HL-60 (cell line): ENCODE measurements around the gene FBXL17.

Experiments used
- DNase-seq, 2 experiments: peaks; one replicate each; pipeline ENCODE4 v3.0.0-alpha.2; 2010 to 2020; ENCODE audit warnings: low read depth in 1 of 2, low spot score in 1 of 2
- H3K27ac ChIP-seq: fragments of 250-450 bp; sonication (Bioruptor Pico); replicated peaks from 2 replicates; pipeline ENCODE4 v1.5.1; 2020; ENCODE audit warnings: mild to moderate bottlenecking, moderate library complexity
- H3K27me3 ChIP-seq: fragments of 250-450 bp; sonication (Bioruptor Pico); 2 replicates; pipeline ENCODE4 v1.5.1; 2021; ENCODE audit warnings: mild to moderate bottlenecking, moderate library complexity; ENCODE audit not compliant: insufficient read depth, poor library complexity, severe bottlenecking
- H3K4me3 ChIP-seq: replicated peaks from 2 replicates; pipeline ENCODE4 v1.5.1; 2011; ENCODE audit warnings: mild to moderate bottlenecking, control low read depth, low read length; ENCODE audit not compliant: insufficient read depth
- CTCF ChIP-seq: IDR thresholded peaks from one replicate; pipeline ENCODE4 v1.5.1; 2011; ENCODE audit warnings: low read length, control low read depth, inconsistent platforms; ENCODE audit not compliant: insufficient read depth
- GABPA ChIP-seq: IDR thresholded peaks from 2 replicates; pipeline ENCODE4 v1.6.1; 2012; ENCODE audit warnings: low read depth
- POLR2AphosphoS5 ChIP-seq: IDR thresholded peaks from 2 replicates; pipeline ENCODE4 v1.6.1; 2012; ENCODE audit warnings: low read depth
- SPI1 ChIP-seq: IDR thresholded peaks from 2 replicates; pipeline ENCODE4 v1.6.1; 2012; ENCODE audit warnings: low read depth, mild to moderate bottlenecking, borderline replicate concordance
- TF ChIP-seq, protein P1 (sequence below): IDR thresholded peaks from 2 replicates; pipeline ENCODE4 v1.6.1; 2012; ENCODE audit warnings: low read depth; ENCODE audit not compliant: insufficient replicate concordance

The FBXL17 gene

DNA sequence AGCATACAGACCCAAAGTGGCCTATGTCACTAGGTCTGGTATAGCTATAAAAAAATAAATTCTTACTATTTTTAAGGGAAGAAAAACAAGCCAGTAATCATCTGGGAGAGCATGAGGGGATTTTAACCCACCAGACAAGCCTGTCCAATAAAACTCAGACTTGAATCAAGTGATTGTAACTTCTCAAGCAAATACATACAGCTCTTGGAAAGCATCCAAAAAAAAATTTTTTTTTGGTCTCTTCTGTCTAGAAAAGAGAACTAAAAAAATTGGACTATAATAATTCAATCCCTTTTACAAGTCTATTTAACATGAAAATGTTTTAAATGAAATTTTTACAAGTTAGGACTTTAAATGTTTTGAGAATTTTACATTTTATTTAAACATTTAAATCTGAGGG lies 61.7 kb downstream of the FBXL17 start:
- no peak overlapping the region for H3K27ac ChIP-seq
- no peak for TF ChIP-seq CTCF
- TF ChIP-seq SPI1 = no peak
- no peak for TF ChIP-seq POLR2AphosphoS5
- TF ChIP-seq, protein P1, sequence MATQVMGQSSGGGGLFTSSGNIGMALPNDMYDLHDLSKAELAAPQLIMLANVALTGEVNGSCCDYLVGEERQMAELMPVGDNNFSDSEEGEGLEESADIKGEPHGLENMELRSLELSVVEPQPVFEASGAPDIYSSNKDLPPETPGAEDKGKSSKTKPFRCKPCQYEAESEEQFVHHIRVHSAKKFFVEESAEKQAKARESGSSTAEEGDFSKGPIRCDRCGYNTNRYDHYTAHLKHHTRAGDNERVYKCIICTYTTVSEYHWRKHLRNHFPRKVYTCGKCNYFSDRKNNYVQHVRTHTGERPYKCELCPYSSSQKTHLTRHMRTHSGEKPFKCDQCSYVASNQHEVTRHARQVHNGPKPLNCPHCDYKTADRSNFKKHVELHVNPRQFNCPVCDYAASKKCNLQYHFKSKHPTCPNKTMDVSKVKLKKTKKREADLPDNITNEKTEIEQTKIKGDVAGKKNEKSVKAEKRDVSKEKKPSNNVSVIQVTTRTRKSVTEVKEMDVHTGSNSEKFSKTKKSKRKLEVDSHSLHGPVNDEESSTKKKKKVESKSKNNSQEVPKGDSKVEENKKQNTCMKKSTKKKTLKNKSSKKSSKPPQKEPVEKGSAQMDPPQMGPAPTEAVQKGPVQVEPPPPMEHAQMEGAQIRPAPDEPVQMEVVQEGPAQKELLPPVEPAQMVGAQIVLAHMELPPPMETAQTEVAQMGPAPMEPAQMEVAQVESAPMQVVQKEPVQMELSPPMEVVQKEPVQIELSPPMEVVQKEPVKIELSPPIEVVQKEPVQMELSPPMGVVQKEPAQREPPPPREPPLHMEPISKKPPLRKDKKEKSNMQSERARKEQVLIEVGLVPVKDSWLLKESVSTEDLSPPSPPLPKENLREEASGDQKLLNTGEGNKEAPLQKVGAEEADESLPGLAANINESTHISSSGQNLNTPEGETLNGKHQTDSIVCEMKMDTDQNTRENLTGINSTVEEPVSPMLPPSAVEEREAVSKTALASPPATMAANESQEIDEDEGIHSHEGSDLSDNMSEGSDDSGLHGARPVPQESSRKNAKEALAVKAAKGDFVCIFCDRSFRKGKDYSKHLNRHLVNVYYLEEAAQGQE = no peak
- no peak for TF ChIP-seq GABPA
- H3K4me3 ChIP-seq = no peak overlapping the region
- DNase-seq = no peak
- no peaks in the 10 kb centered on the region for H3K27me3 ChIP-seq

DNA sequence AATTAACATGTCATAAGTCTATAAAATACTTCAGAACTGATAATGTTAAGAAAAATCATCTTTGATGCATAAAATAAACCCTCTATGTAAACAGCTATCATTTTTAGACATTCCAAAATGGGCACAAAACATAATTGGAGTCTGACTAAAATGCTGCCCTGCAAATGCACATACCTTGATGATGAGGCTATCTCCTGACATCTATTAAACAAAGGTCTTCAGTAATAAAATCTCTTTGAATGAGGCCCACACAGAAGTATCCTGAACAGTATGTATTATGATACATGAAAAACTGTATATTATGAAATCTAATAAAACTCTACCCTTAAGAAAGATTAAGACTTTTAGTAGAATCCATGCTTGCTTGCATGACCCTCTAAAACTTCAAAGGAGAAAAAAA lies 66.1 kb downstream of the FBXL17 start:
- no peak overlapping the region for H3K4me3 ChIP-seq
- no peak overlapping the region for H3K27ac ChIP-seq
- no peak for DNase-seq
- no peaks in the 10 kb centered on the region for H3K27me3 ChIP-seq
- no peak for TF ChIP-seq SPI1
- no peak for TF ChIP-seq GABPA
- TF ChIP-seq, protein P1 = no peak
- no peak for TF ChIP-seq POLR2AphosphoS5
- TF ChIP-seq CTCF = no peak

- Histone ChIP-seq H3K4me3 (no peak overlapping the region), H3K27ac (no peak overlapping the region), H3K27me3 (no peaks in the 10 kb centered on the region)
- TF ChIP-seq, protein P1 = no peak
- TF ChIP-seq GABPA = no peak
- TF ChIP-seq CTCF = no peak
- no peak for TF ChIP-seq SPI1
- DNase-seq = no peak
Measured at GRCh38 chr5:108312258-108312657, 69.6 kb downstream of the FBXL17 start.
